Muscle layer of duodenum (tissue), 2 donors: Measurements from ENCODE around the gene SFI1.
"Not testable (repeated sequence)": the region's sequence is repeated elsewhere in the genome, so short reads cannot be mapped to it uniquely, and the experiment has no call there.

Source experiments
- H3K27ac ChIP-seq: one replicate; pipeline ENCODE4 v1.7.0; 2013; ENCODE audit warnings: mild to moderate bottlenecking, low read length
- H3K27me3 ChIP-seq: one replicate; pipeline ENCODE4 v1.7.0; 2013; ENCODE audit warnings: low read depth, mild to moderate bottlenecking, control low read depth, low read length
- H3K36me3 ChIP-seq, 2 donors: one replicate each; pipeline ENCODE4 v1.7.0; 2013; ENCODE audit warnings: low read length in 2 of 2, control low read depth in 1 of 2, mild to moderate bottlenecking in 1 of 2; ENCODE audit not compliant: insufficient read depth in 2 of 2, control insufficient read depth in 1 of 2
- H3K4me1 ChIP-seq, 2 donors: one replicate each; pipeline ENCODE4 v1.7.0; 2013; ENCODE audit warnings: low read length in 2 of 2, mild to moderate bottlenecking in 2 of 2, control low read depth in 1 of 2, moderate library complexity in 1 of 2; ENCODE audit not compliant: insufficient read depth in 2 of 2, control insufficient read depth in 1 of 2
- H3K4me3 ChIP-seq, 2 donors: one replicate each; pipeline ENCODE4 v1.7.0; 2013; ENCODE audit warnings: low read length in 2 of 2, low read depth in 1 of 2, mild to moderate bottlenecking in 1 of 2
- H3K9me3 ChIP-seq, 2 donors: one replicate each; pipeline ENCODE4 v1.7.0; 2013; ENCODE audit warnings: low read length in 2 of 2, control low read depth in 1 of 2, mild to moderate bottlenecking in 1 of 2; ENCODE audit not compliant: control insufficient read depth in 1 of 2
- donor health status: healthy.

Gene SFI1

GRCh38 chr22:31647523-31648320, 151.4 kb downstream of the SFI1 start:
- Histone ChIP-seq H3K4me1 (no peaks in the 10 kb centered on the region), H3K27ac (no peak overlapping the region), H3K36me3 (peaks cover 16 to 44% of the 10 kb centered on the region in 2 donors), H3K9me3 (no peaks in the 10 kb centered on the region), H3K4me3 (no peak overlapping the region), H3K27me3 (no peaks in the 10 kb centered on the region)

GRCh38 chr22:31650391-31650790, 154.1 kb downstream of the SFI1 start:
- no peaks in the 10 kb centered on the region for H3K27me3 ChIP-seq
- no peaks in the 10 kb centered on the region for H3K4me1 ChIP-seq
- no peak overlapping the region for H3K27ac ChIP-seq
- no peak overlapping the region for H3K4me3 ChIP-seq
- no peaks in the 10 kb centered on the region for H3K9me3 ChIP-seq
- H3K36me3 ChIP-seq, result peaks cover 16 to 40% of the 10 kb centered on the region in 2 donors

GRCh38 chr22:31651664-31652063, 155.3 kb downstream of the SFI1 start:
- Histone ChIP-seq H3K4me1 (no peaks in the 10 kb centered on the region), H3K9me3 (no peaks in the 10 kb centered on the region), H3K27me3 (no peaks in the 10 kb centered on the region), H3K27ac (no peak overlapping the region), H3K36me3 (peaks cover 16 to 31% of the 10 kb centered on the region in 2 donors), H3K4me3 (no peak overlapping the region)

GRCh38 chr22:31652088-31652487, 155.8 kb downstream of the SFI1 start:
- Histone ChIP-seq H3K4me1 (no peaks in the 10 kb centered on the region), H3K9me3 (no peaks in the 10 kb centered on the region), H3K4me3 (no peak overlapping the region), H3K27ac (no peak overlapping the region), H3K27me3 (no peaks in the 10 kb centered on the region), H3K36me3 (peaks cover 12 to 27% of the 10 kb centered on the region in 2 donors)

GRCh38 chr22:31652911-31653684, 156.8 kb downstream of the SFI1 start:
- no peaks in the 10 kb centered on the region for H3K27me3 ChIP-seq
- H3K9me3 ChIP-seq, result no peaks in the 10 kb centered on the region
- H3K4me3 ChIP-seq, result no peak overlapping the region
- H3K27ac ChIP-seq, result no peak overlapping the region
- H3K36me3 ChIP-seq, result peaks cover 3 to 17% of the 10 kb centered on the region in 2 donors
- H3K4me1 ChIP-seq, result no peaks in the 10 kb centered on the region

- no peaks in the 10 kb centered on the region for H3K9me3 ChIP-seq
- H3K4me3 ChIP-seq, result no peak overlapping the region
- H3K27ac ChIP-seq, result no peak overlapping the region
- H3K4me1 ChIP-seq, result no peaks in the 10 kb centered on the region
- H3K27me3 ChIP-seq, result no peaks in the 10 kb centered on the region
- H3K36me3 ChIP-seq, result peaks cover 3 to 11% of the 10 kb centered on the region in 2 donors
These were observed 157.6 kb downstream of the SFI1 start for GRCh38 chr22:31653944-31654343.

GRCh38 chr22:31654408-31654807, 158.1 kb downstream of the SFI1 start:
- no peaks in the 10 kb centered on the region for H3K4me1 ChIP-seq
- H3K27me3 ChIP-seq, result no peaks in the 10 kb centered on the region
- no peak overlapping the region for H3K4me3 ChIP-seq
- H3K36me3 ChIP-seq, result peaks cover 3 to 7% of the 10 kb centered on the region in 2 donors
- H3K9me3 ChIP-seq, result no peaks in the 10 kb centered on the region
- H3K27ac ChIP-seq, result no peak overlapping the region

GRCh38 chr22:31659246-31659645, 162.9 kb downstream of the SFI1 start:
- no peak overlapping the region for H3K27ac ChIP-seq
- peaks cover 0 to 10% of the 10 kb centered on the region in 2 donors for H3K4me1 ChIP-seq
- H3K9me3 ChIP-seq, result no peaks in the 10 kb centered on the region
- H3K27me3 ChIP-seq, result no peaks in the 10 kb centered on the region
- H3K4me3 ChIP-seq, result no peak overlapping the region
- no peaks in the 10 kb centered on the region for H3K36me3 ChIP-seq

GRCh38 chr22:31660860-31661341, 164.6 kb downstream of the SFI1 start:
- Histone ChIP-seq H3K4me1 (peaks cover 0 to 10% of the 10 kb centered on the region in 2 donors), H3K27ac (peak overlapping the region; percentile 93), H3K4me3 (peak overlapping the region; percentile 96 to 100)
- H3K9me3 ChIP-seq, H3K27me3 ChIP-seq, H3K36me3 ChIP-seq: not testable (repeated sequence)

- H3K9me3 ChIP-seq, result no peaks in the 10 kb centered on the region
- no peaks in the 10 kb centered on the region for H3K27me3 ChIP-seq
- peak within 1 kb of the TSS; percentile 93 for H3K27ac ChIP-seq
- no peaks in the 10 kb centered on the region for H3K36me3 ChIP-seq
- H3K4me3 ChIP-seq, result peak within 1 kb of the TSS; percentile 96 to 100
- peaks cover 0 to 10% of the 10 kb centered on the region in 2 donors for H3K4me1 ChIP-seq
These were observed 165.7 kb downstream of the SFI1 start, which contains the start of gene PISD for GRCh38 chr22:31661851-31662667. TSS of gene PISD (minus strand) at chr22:31662215. CDS start at chr22:31662208, 7 bp downstream.

GRCh38 chr22:31662668-31663037, 166.3 kb downstream of the SFI1 start:
- Histone ChIP-seq H3K9me3 (no peaks in the 10 kb centered on the region), H3K4me3 (peak overlapping the region; percentile 96 to 100), H3K27me3 (no peaks in the 10 kb centered on the region), H3K36me3 (no peaks in the 10 kb centered on the region), H3K4me1 (peaks cover 0 to 10% of the 10 kb centered on the region in 2 donors), H3K27ac (peak overlapping the region; percentile 93)
